H1 (cell line): ENCODE data around the gene SHMT2.

ENCODE experiments used
- ATF3 ChIP-seq: IDR thresholded peaks from 2 replicates; pipeline ENCODE4 v1.6.1; 2011; ENCODE audit warnings: low read depth, mild to moderate bottlenecking, low read length; ENCODE audit not compliant: insufficient read depth
- CTBP2 ChIP-seq: IDR thresholded peaks from 2 replicates; pipeline ENCODE4 v1.7.0; 2011; ENCODE audit warnings: borderline replicate concordance, mild to moderate bottlenecking, moderate library complexity, mixed read lengths, low read length; ENCODE audit not compliant: insufficient read depth, insufficient read length
- JUN ChIP-seq: IDR thresholded peaks from 2 replicates; pipeline ENCODE4 v1.6.1; 2011; ENCODE audit warnings: low read depth, mild to moderate bottlenecking, improper control_type of control experiment, low read length
- KDM5A ChIP-seq: fragments of 200-600 bp; IDR thresholded peaks from 2 replicates; pipeline ENCODE4 v1.7.1; 2012; ENCODE audit warnings: mild to moderate bottlenecking, low read length, inconsistent platforms, mixed read lengths
- POLR2A ChIP-seq, 2 experiments: IDR thresholded peaks; 1 replicate in 1 of 2; 2 replicates in 1 of 2; pipeline ENCODE4 v1.6.1; 2011; ENCODE audit warnings: low read depth in 2 of 2, low read length in 2 of 2, mild to moderate bottlenecking in 2 of 2; ENCODE audit errors: control extremely low read depth in 1 of 2
- POLR2AphosphoS5 ChIP-seq: IDR thresholded peaks from 2 replicates; pipeline ENCODE4 v1.6.1; 2011; ENCODE audit warnings: low read depth, low read length
- SAP30 ChIP-seq: fragments of 300-600 bp; sonication (generic); IDR thresholded peaks from 2 replicates; pipeline ENCODE4 v1.7.1; 2012; ENCODE audit warnings: low read length, moderate library complexity, mild to moderate bottlenecking, inconsistent platforms; ENCODE audit not compliant: insufficient read depth, insufficient replicate concordance
- YY1 ChIP-seq: IDR thresholded peaks from 2 replicates; pipeline ENCODE4 v1.6.1; 2011; ENCODE audit warnings: low read depth, mild to moderate bottlenecking, low read length
- TF ChIP-seq, protein P1 (sequence below), 3 experiments: IDR thresholded peaks; 1 replicate in 2 of 3; 2 replicates in 1 of 3; pipeline versions ENCODE4 v1.5.1 to v1.6.1; 2011; ENCODE audit warnings: low read length in 3 of 3, mild to moderate bottlenecking in 3 of 3, inconsistent platforms in 2 of 3, low read depth in 1 of 3, moderate library complexity in 1 of 3; ENCODE audit not compliant: insufficient read depth in 1 of 3; ENCODE audit errors: control extremely low read depth in 1 of 3

- no peak for TF ChIP-seq KDM5A
- TF ChIP-seq, protein P1, sequence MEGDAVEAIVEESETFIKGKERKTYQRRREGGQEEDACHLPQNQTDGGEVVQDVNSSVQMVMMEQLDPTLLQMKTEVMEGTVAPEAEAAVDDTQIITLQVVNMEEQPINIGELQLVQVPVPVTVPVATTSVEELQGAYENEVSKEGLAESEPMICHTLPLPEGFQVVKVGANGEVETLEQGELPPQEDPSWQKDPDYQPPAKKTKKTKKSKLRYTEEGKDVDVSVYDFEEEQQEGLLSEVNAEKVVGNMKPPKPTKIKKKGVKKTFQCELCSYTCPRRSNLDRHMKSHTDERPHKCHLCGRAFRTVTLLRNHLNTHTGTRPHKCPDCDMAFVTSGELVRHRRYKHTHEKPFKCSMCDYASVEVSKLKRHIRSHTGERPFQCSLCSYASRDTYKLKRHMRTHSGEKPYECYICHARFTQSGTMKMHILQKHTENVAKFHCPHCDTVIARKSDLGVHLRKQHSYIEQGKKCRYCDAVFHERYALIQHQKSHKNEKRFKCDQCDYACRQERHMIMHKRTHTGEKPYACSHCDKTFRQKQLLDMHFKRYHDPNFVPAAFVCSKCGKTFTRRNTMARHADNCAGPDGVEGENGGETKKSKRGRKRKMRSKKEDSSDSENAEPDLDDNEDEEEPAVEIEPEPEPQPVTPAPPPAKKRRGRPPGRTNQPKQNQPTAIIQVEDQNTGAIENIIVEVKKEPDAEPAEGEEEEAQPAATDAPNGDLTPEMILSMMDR (IDR thresholded peaks at IDR 0.05; ENCODE audit: control extremely low read depth in 1 of 3, insufficient read depth in 1 of 3, low read depth in 1 of 3, low read length in 3 of 3): no peak
- no peak for TF ChIP-seq JUN
- TF ChIP-seq SAP30: no peak
- no peak for TF ChIP-seq CTBP2
- TF ChIP-seq POLR2A (IDR thresholded peaks at IDR 0.05; ENCODE audit: control extremely low read depth in 1 of 2, low read depth in 2 of 2, low read length in 2 of 2): no peak
- TF ChIP-seq POLR2AphosphoS5: no peak
- TF ChIP-seq ATF3: no peak
- no peak for TF ChIP-seq YY1
These were observed 26.3 kb upstream of the SHMT2 start for GRCh38 chr12:57203201-57203600.
